H1 (cell line): ENCODE results near the gene PMEPA1. TPM values are rescaled to one million over a fixed set of nuclear protein-coding genes. Genes with fewer than 3 reads are reported as not detected.

Experiments used
- CTCF ChIA-PET: fragments of 300-600 bp; sonication (Branson Sonifier 250); formaldehyde crosslinking; loops from one replicate; lab custom pipeline; 2021; ENCODE audit not compliant: partially characterized antibody; lab: Charles Lee
- POLR2A ChIA-PET: fragments of 300-600 bp; sonication (Branson Sonifier 250); formaldehyde crosslinking; loops from one replicate; lab custom pipeline; 2021; ENCODE audit warnings: inconsistent platforms; ENCODE audit not compliant: partially characterized antibody; lab: Charles Lee
- DNase-seq, 2 experiments: peaks; one replicate each; pipeline versions ENCODE4 v3.0.0 to v3.0.0-alpha.2; 2010 to 2022; ENCODE audit warnings: low spot score in 2 of 2, low read depth in 1 of 2, mixed read lengths in 1 of 2
- FAIRE-seq: peaks from 2 replicates; lab custom pipeline; 2011; peaks lifted over from hg19 to GRCh38; lab: Jason Lieb, UNC
- H2AFZ ChIP-seq: 2 replicates; pipeline ENCODE4 v1.8.1; 2012; ENCODE audit warnings: low read length, inconsistent platforms
- H2AK5ac ChIP-seq: 2 replicates; pipeline ENCODE4 v1.6.1; 2013; ENCODE audit warnings: low read depth, low read length
- H2BK120ac ChIP-seq: replicated peaks from 2 replicates; pipeline ENCODE3; 2013; ENCODE audit warnings: low read depth, low read length, inconsistent platforms
- H2BK12ac ChIP-seq: 2 replicates; pipeline ENCODE4 v1.6.1; 2013; ENCODE audit warnings: low read depth, low read length
- H2BK15ac ChIP-seq: 2 replicates; pipeline ENCODE4 v1.6.1; 2013; ENCODE audit warnings: low read length
- H2BK20ac ChIP-seq: 2 replicates; pipeline ENCODE4 v1.6.1; 2013; ENCODE audit warnings: low read length
- H2BK5ac ChIP-seq: 2 replicates; pipeline ENCODE4 v1.6.1; 2013; ENCODE audit warnings: low read depth, low read length
- H3K14ac ChIP-seq: 2 replicates; pipeline ENCODE4 v1.6.1; 2013; ENCODE audit warnings: inconsistent platforms; ENCODE audit not compliant: insufficient read length
- H3K18ac ChIP-seq: 2 replicates; pipeline ENCODE4 v1.6.1; 2013; ENCODE audit warnings: low read length; ENCODE audit errors: extremely low read depth
- H3K23ac ChIP-seq: 2 replicates; pipeline ENCODE4 v1.6.1; 2013; ENCODE audit warnings: inconsistent platforms; ENCODE audit not compliant: insufficient read length
- H3K23me2 ChIP-seq: 2 replicates; pipeline ENCODE4 v1.6.1; 2013; ENCODE audit warnings: low read depth, low read length
- H3K27ac ChIP-seq: 2 replicates; pipeline ENCODE4 v1.6.1; 2011; ENCODE audit warnings: low read depth, low read length, inconsistent platforms
- H3K27me3 ChIP-seq, 4 experiments: replicated peaks in 1 of 4; 1 replicate in 1 of 4; 2 replicates in 3 of 4; pipeline versions ENCODE4 v1.6.1 to v1.8.1; 2011 to 2013; ENCODE audit warnings: low read length in 3 of 4, mild to moderate bottlenecking in 3 of 4, inconsistent platforms in 2 of 4, mixed read lengths in 2 of 4, moderate library complexity in 1 of 4; ENCODE audit not compliant: control insufficient read depth in 3 of 4, insufficient read depth in 3 of 4; ENCODE audit errors: extremely low read depth in 1 of 4
- H3K36me3 ChIP-seq, 4 experiments: 2 replicates each; pipeline versions ENCODE4 v1.6.1 to v1.8.1; 2011 to 2013; ENCODE audit warnings: mild to moderate bottlenecking in 4 of 4, low read length in 3 of 4, moderate library complexity in 2 of 4, control low read depth in 1 of 4, inconsistent platforms in 1 of 4; ENCODE audit not compliant: insufficient read depth in 4 of 4, control insufficient read depth in 2 of 4
- H3K4ac ChIP-seq: replicated peaks from 2 replicates; pipeline ENCODE3; 2013; ENCODE audit warnings: low read length, low read depth, mixed read lengths, inconsistent platforms; ENCODE audit not compliant: insufficient read length
- H3K4me1 ChIP-seq, 4 experiments: replicated peaks in 1 of 4; 1 replicate in 1 of 4; 2 replicates in 3 of 4; pipeline versions ENCODE4 v1.6.1 to v1.8.1; 2011 to 2013; ENCODE audit warnings: low read length in 3 of 4, inconsistent platforms in 2 of 4, mixed read lengths in 1 of 4; ENCODE audit not compliant: insufficient read depth in 4 of 4, control insufficient read depth in 3 of 4
- H3K4me2 ChIP-seq, 2 experiments: 2 replicates each; pipeline versions ENCODE4 v1.6.1 to v1.8.1; 2011 to 2013; ENCODE audit warnings: low read depth in 2 of 2, low read length in 2 of 2, control low read depth in 1 of 2, inconsistent platforms in 1 of 2, mild to moderate bottlenecking in 1 of 2; ENCODE audit not compliant: insufficient read depth in 1 of 2
- H3K4me3 ChIP-seq, 4 experiments: fragments of 200-600, 300-600 bp in 1 of 4; sonication (generic), shearing (Covaris generic), sonication (Bioruptor Twin) in 1 of 4; 2 replicates each; pipeline versions ENCODE4 v1.5.1 to v1.8.1; 2011 to 2016; ENCODE audit warnings: low read length in 4 of 4, low read depth in 3 of 4, control low read depth in 2 of 4, inconsistent platforms in 2 of 4, mild to moderate bottlenecking in 2 of 4, mixed read lengths in 1 of 4, moderate library complexity in 1 of 4; ENCODE audit not compliant: insufficient read depth in 2 of 4; ENCODE audit errors: extremely low read depth in 1 of 4
- H3K56ac ChIP-seq: replicated peaks from 2 replicates; pipeline ENCODE3; 2013; ENCODE audit warnings: low read depth, mild to moderate bottlenecking, mixed read lengths, low read length, inconsistent platforms; ENCODE audit not compliant: insufficient read length
- H3K79me1 ChIP-seq: 2 replicates; pipeline ENCODE4 v1.6.1; 2013; ENCODE audit warnings: low read depth, low read length, control low read depth
- H3K79me2 ChIP-seq, 2 experiments: 2 replicates each; pipeline versions ENCODE4 v1.6.1 to v1.8.1; 2012 to 2013; ENCODE audit warnings: low read length in 2 of 2, mild to moderate bottlenecking in 2 of 2, inconsistent platforms in 1 of 2; ENCODE audit not compliant: insufficient read depth in 2 of 2, control insufficient read depth in 1 of 2
- H3K9ac ChIP-seq, 4 experiments: replicated peaks in 1 of 4; 1 replicate in 1 of 4; 2 replicates in 3 of 4; pipeline versions ENCODE4 v1.6.1 to v1.8.1; 2011 to 2013; ENCODE audit warnings: low read depth in 3 of 4, low read length in 3 of 4, control low read depth in 2 of 4, mild to moderate bottlenecking in 2 of 4, moderate library complexity in 2 of 4, inconsistent platforms in 1 of 4; ENCODE audit errors: extremely low read depth in 1 of 4
- H3K9me3 ChIP-seq, 2 experiments: 2 replicates each; pipeline versions ENCODE4 v1.6.1 to v1.8.1; 2012 to 2013; ENCODE audit warnings: mild to moderate bottlenecking in 2 of 2, moderate library complexity in 2 of 2, control low read depth in 1 of 2, inconsistent platforms in 1 of 2, low read depth in 1 of 2, low read length in 1 of 2, mixed read lengths in 1 of 2; ENCODE audit not compliant: insufficient read depth in 2 of 2
- H4K20me1 ChIP-seq, 2 experiments: replicated peaks in 1 of 2; 2 replicates each; pipeline versions ENCODE3 to v1.8.1; 2011 to 2013; ENCODE audit warnings: inconsistent platforms in 2 of 2, low read length in 2 of 2, mild to moderate bottlenecking in 1 of 2; ENCODE audit not compliant: insufficient read depth in 2 of 2, control insufficient read depth in 1 of 2
- H4K5ac ChIP-seq: 2 replicates; pipeline ENCODE4 v1.6.1; 2013; ENCODE audit warnings: low read length, low read depth, mixed read lengths, inconsistent platforms; ENCODE audit not compliant: insufficient read length
- H4K8ac ChIP-seq: 2 replicates; pipeline ENCODE4 v1.8.0; 2013; ENCODE audit warnings: mild to moderate bottlenecking, moderate library complexity, low read length, inconsistent platforms; ENCODE audit not compliant: insufficient read depth; ENCODE audit errors: extremely low read depth
- H4K91ac ChIP-seq: replicated peaks from 2 replicates; pipeline ENCODE3; 2013; ENCODE audit warnings: low read length, mixed read lengths, inconsistent platforms; ENCODE audit not compliant: insufficient read length
- CEBPB ChIP-seq: IDR thresholded peaks from 2 replicates; pipeline ENCODE4 v1.6.1; 2012; ENCODE audit warnings: low read depth, low read length
- EGR1 ChIP-seq: IDR thresholded peaks from 2 replicates; pipeline ENCODE4 v1.6.1; 2011; ENCODE audit warnings: low read depth, low read length, borderline replicate concordance
- WGBS, 2 experiments: shearing (Covaris generic) in 1 of 2; methylation state at CpG; one replicate each; pipeline versions ENCODE4 v1.1.6 to v1.1.7; 2013 to 2015; ENCODE audit warnings: low lambda C conversion rate in 2 of 2, mixed read lengths in 2 of 2, inconsistent platforms in 1 of 2, low coverage in 1 of 2, missing lambda C conversion rate in 1 of 2; ENCODE audit not compliant: insufficient replicate concordance in 2 of 2, insufficient coverage in 1 of 2, insufficient read length in 1 of 2; ENCODE audit errors: extremely low coverage in 1 of 2, missing lambda C conversion rate in 1 of 2; 5-methylcytosine and 5-hydroxymethylcytosine counted together
- polyA plus RNA-seq, 7 experiments: library from polyadenylated mRNA; depleted of rRNA in 3 of 7; stranded (reverse) in 5 of 7; unstranded in 2 of 7; fragments of >200 nt in 5 of 7; fragments of 200-250 nt in 2 of 7; gene quantifications; 1 replicate in 5 of 7; 2 replicates in 1 of 7; 4 replicates in 1 of 7; pipeline versions ENCODE4 v1.2.1 to v1.2.3, GENCODE V29; 2011 to 2013; ENCODE audit warnings: missing spikeins in 2 of 7, mixed read lengths in 2 of 7
- total RNA-seq: library from RNA; stranded (reverse); fragmentation: NEBNext Ultra II Directional; extraction: Animal tissue kit (Norgen Biotek cat#: 25700); gene quantifications from 2 replicates; pipeline ENCODE4 v1.2.1, GENCODE V29; 2021

Gene PMEPA1
- total and polyA plus RNA-seq, 2 of the 8 experiments (the other 6 are each of a cell fraction or from before 2014, with no cell fraction given), result 12.7 to 20.5 TPM

DNA sequence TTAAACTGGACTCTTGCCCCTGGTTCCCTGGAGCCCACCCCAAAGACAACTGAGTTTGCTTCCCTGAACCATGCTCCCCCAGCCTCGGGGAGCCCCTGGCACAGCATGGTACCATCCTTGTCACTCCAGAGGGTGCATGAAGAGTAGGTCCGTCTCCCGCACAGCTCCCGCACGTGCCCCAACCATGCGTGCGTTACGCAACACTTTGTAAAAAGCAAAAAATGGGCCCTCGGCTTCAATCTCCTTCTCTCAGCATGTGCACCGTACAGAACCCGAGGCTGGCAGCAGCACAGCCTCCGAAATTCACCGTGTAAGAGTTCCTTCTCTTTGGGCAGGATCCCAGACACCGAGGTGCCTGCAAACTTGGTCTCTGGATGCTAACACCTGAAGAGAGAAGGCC, 5.6 kb downstream of the PMEPA1 start:
- Histone ChIP-seq H2BK15ac (no peak overlapping the region), H2BK12ac (no peak overlapping the region), H4K91ac (no peak overlapping the region), H3K4me3 (no peak overlapping the region), H3K9me3 (no peaks in the 10 kb centered on the region), H3K9ac (no peak overlapping the region), H2BK5ac (no peak overlapping the region), H4K8ac (peak overlapping the region; percentile 60; the same call in 1 of the 2 replicates), H3K79me1 (peaks cover 21% of the 10 kb centered on the region; the same call in 1 of the 2 replicates), H3K4me1 (peaks cover 0 to 26% (median 12%) of the 10 kb centered on the region in 4 experiments; a peak in 5 of 7 replicates), H3K14ac (no peak overlapping the region), H3K27me3 (peaks cover 0 to 10% (median 5%) of the 10 kb centered on the region in 4 experiments; a peak in 5 of 7 replicates), H3K4me2 (no peak overlapping the region), H4K20me1 (peaks cover 62 to 63% of the 10 kb centered on the region in 2 experiments), H2BK120ac (no peak overlapping the region), H3K23me2 (peaks cover 7% of the 10 kb centered on the region), H3K56ac (no peak overlapping the region), H3K4ac (no peak overlapping the region), H3K79me2 (peaks cover 26 to 95% of the 10 kb centered on the region in 2 experiments), H2AFZ (no peak overlapping the region), H3K23ac (no peak overlapping the region), H4K5ac (no peak overlapping the region), H3K36me3 (no peaks in the 10 kb centered on the region), H2BK20ac (no peak overlapping the region), H2AK5ac (no peak overlapping the region), H3K18ac (no peak overlapping the region), H3K27ac (no peak overlapping the region)
- ChIA-PET POLR2A (no interaction called here), CTCF (interaction anchor here (4.8 kb wide), 1 partner anchor 50 kb away, joined by 20 read pairs; no protein-coding TSS in a partner anchor)
- 93% methylated on average over 14 of the region's 14 CpGs; no CpG with 5 or more reads in 1 of the 2 experiments for WGBS, 2 experiments
- TF ChIP-seq CEBPB, result peak; percentile 86
- TF ChIP-seq EGR1, result no peak
- FAIRE-seq (no peak), DNase-seq (no peak)
